K562 (cell line): ENCODE results near the gene HGF. TPM values are rescaled to one million over a fixed set of nuclear protein-coding genes. Genes with fewer than 3 reads are reported as not detected.

Experiments
- BRD9 ChIP-seq: fragments of 450-650 bp; IDR thresholded peaks from 2 replicates; pipeline ENCODE4 v1.6.1; 2018; ENCODE audit warnings: low read depth; ENCODE audit not compliant: partially characterized antibody
- BRF2 ChIP-seq: IDR thresholded peaks from 3 replicates; pipeline ENCODE4 v1.6.1; 2011; ENCODE audit warnings: borderline replicate concordance, mild to moderate bottlenecking; ENCODE audit not compliant: insufficient read length, insufficient read depth
- RCOR1 ChIP-seq, 2 experiments: IDR thresholded peaks; 2 replicates each; pipeline ENCODE4 v1.6.1; 2012; ENCODE audit warnings: low read depth in 2 of 2, low read length in 2 of 2, borderline replicate concordance in 1 of 2, improper control_type of control experiment in 1 of 2
- SMAD2 ChIP-seq: fragments of 150-350 bp; IDR thresholded peaks from 2 replicates; pipeline ENCODE4 v1.6.1; 2014; ENCODE audit warnings: low read depth, mild to moderate bottlenecking, low read length
- TRIM25 ChIP-seq: fragments of 450-650 bp; IDR thresholded peaks from 2 replicates; pipeline ENCODE4 v1.7.0; 2016; ENCODE audit warnings: borderline replicate concordance
- ZSCAN29 ChIP-seq: fragments of 450-650 bp; IDR thresholded peaks from 2 replicates; pipeline ENCODE4 v1.6.1; 2017
- polyA plus RNA-seq, 8 experiments: library from polyadenylated mRNA; depleted of rRNA in 4 of 8; stranded (reverse) in 5 of 8; unstranded in 3 of 8; fragments of >200 nt; fragmentation: Nextera tagmentation in 2 of 8; fragmentation: Illumina TruSeq in 1 of 8; extraction: Ambion mirVana in 2 of 8; extraction: Trizol in 1 of 8; gene quantifications; 2 replicates each; pipeline versions ENCODE4 v1.2.1 to v1.2.3, GENCODE V29; 2011 to 2014; ENCODE audit warnings: inconsistent platforms in 1 of 8, missing spikeins in 1 of 8
- total RNA-seq, 7 experiments: library from RNA; depleted of rRNA in 6 of 7; stranded (reverse); fragments of >200 nt in 6 of 7; fragmentation: Illumina TruSeq in 2 of 7; extraction: Trizol in 2 of 7; gene quantifications; 2 replicates each; pipeline versions ENCODE4 v1.2.1 to v1.2.3, GENCODE V29; 2011 to 2021; ENCODE audit warnings: low replicate concordance in 1 of 7
- TF ChIP-seq, protein P1 (sequence below), 3 experiments: IDR thresholded peaks in 2 of 3; conservative IDR thresholded peaks in 1 of 3; 2 replicates each; pipeline ENCODE4 v1.5.1; 2011 to 2012; ENCODE audit warnings: low read length in 3 of 3, mild to moderate bottlenecking in 3 of 3, control low read depth in 2 of 3, improper control_type of control experiment in 1 of 3, inconsistent platforms in 1 of 3, low read depth in 1 of 3, mixed read lengths in 1 of 3, moderate library complexity in 1 of 3; ENCODE audit not compliant: insufficient read depth in 2 of 3

HGF gene
- total and polyA plus RNA-seq, 9 of the 15 experiments (the other 6 are each of a cell fraction or from before 2014, with no cell fraction given): 0.02 TPM; not detected in 8

- no peak for TF ChIP-seq BRF2
- no peak for TF ChIP-seq RCOR1 (IDR thresholded peaks at IDR 0.05; ENCODE audit: borderline replicate concordance in 1 of 2, low read depth in 2 of 2, low read length in 2 of 2)
- TF ChIP-seq ZSCAN29: no peak
- no peak for TF ChIP-seq BRD9
- TF ChIP-seq, protein P1, sequence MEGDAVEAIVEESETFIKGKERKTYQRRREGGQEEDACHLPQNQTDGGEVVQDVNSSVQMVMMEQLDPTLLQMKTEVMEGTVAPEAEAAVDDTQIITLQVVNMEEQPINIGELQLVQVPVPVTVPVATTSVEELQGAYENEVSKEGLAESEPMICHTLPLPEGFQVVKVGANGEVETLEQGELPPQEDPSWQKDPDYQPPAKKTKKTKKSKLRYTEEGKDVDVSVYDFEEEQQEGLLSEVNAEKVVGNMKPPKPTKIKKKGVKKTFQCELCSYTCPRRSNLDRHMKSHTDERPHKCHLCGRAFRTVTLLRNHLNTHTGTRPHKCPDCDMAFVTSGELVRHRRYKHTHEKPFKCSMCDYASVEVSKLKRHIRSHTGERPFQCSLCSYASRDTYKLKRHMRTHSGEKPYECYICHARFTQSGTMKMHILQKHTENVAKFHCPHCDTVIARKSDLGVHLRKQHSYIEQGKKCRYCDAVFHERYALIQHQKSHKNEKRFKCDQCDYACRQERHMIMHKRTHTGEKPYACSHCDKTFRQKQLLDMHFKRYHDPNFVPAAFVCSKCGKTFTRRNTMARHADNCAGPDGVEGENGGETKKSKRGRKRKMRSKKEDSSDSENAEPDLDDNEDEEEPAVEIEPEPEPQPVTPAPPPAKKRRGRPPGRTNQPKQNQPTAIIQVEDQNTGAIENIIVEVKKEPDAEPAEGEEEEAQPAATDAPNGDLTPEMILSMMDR (IDR thresholded peaks at IDR 0.05 in 2 of 3, conservative IDR thresholded peaks at IDR 0.05 in 1 of 3; ENCODE audit: insufficient read depth in 2 of 3, low read depth in 1 of 3, low read length in 3 of 3): no peak
- TF ChIP-seq SMAD2: no peak
- no peak for TF ChIP-seq TRIM25
- TF ChIP-seq, all 486 proteins: peak for 0
Observed at GRCh38 chr7:81779706-81780105, 9.9 kb upstream of the HGF start (continued).
